CD4-positive, CD25-positive, alpha-beta regulatory T cell (primary cell): ENCODE data around the gene KRTAP10-12. TPM values are rescaled to one million over a fixed set of nuclear protein-coding genes. Genes with fewer than 3 reads are reported as not detected.

Experiments used
- ATAC-seq, 2 donors: fragments of 150-1000 bp; cut with Tn5 transposase; one replicate each; pipeline ENCODE4 v1.10.0; 2021; ENCODE audit warnings: low read depth in 2 of 2, moderate number of reproducible peaks in 2 of 2, moderate library complexity in 1 of 2
- DNase-seq, 3 donors: peaks; one replicate each; pipeline versions ENCODE4 v3.0.0 to v3.0.0-alpha.2; 2012 to 2022; ENCODE audit warnings: mixed read lengths in 1 of 3
- H3K27ac ChIP-seq: one replicate; pipeline ENCODE4 v1.7.0; 2013; ENCODE audit warnings: mild to moderate bottlenecking, low read length; ENCODE audit not compliant: insufficient read depth, poor library complexity, severe bottlenecking
- H3K27me3 ChIP-seq: one replicate; pipeline ENCODE4 v1.7.0; 2013; ENCODE audit warnings: low read length; ENCODE audit not compliant: control insufficient read depth, insufficient read depth
- H3K36me3 ChIP-seq: one replicate; pipeline ENCODE4 v1.7.0; 2013; ENCODE audit warnings: mild to moderate bottlenecking, low read length, moderate library complexity; ENCODE audit not compliant: control insufficient read depth, insufficient read depth
- H3K4me1 ChIP-seq: 2 replicates; pipeline ENCODE4 v1.7.0; 2013; ENCODE audit warnings: mild to moderate bottlenecking, low read length; ENCODE audit not compliant: insufficient read depth, control insufficient read depth, poor library complexity, severe bottlenecking
- H3K4me3 ChIP-seq: one replicate; pipeline ENCODE4 v1.7.0; 2013; ENCODE audit warnings: low read depth, mild to moderate bottlenecking, low read length, moderate library complexity
- H3K9me3 ChIP-seq, 2 experiments: 1 replicate in 1 of 2; 2 replicates in 1 of 2; pipeline ENCODE4 v1.7.0; 2013; ENCODE audit warnings: low read length in 2 of 2, mild to moderate bottlenecking in 1 of 2, moderate library complexity in 1 of 2; ENCODE audit not compliant: control insufficient read depth in 2 of 2
- H3K27ac Mint-ChIP-seq, 3 donors: one replicate each; pipeline ENCODE4 v1.8.0; 2020 to 2022; ENCODE audit warnings: mild to moderate bottlenecking in 3 of 3, mixed read lengths in 3 of 3, moderate library complexity in 2 of 3
- H3K27me3 Mint-ChIP-seq: one replicate; pipeline ENCODE4 v1.8.0; 2022; ENCODE audit warnings: mild to moderate bottlenecking, mixed read lengths
- H3K36me3 Mint-ChIP-seq: one replicate; pipeline ENCODE4 v1.8.0; 2020; ENCODE audit warnings: mixed read lengths
- H3K4me1 Mint-ChIP-seq, 4 donors: one replicate each; pipeline ENCODE4 v1.8.0; 2020 to 2022; ENCODE audit warnings: mixed read lengths in 4 of 4, mild to moderate bottlenecking in 1 of 4
- H3K4me3 Mint-ChIP-seq, 4 donors: one replicate each; pipeline ENCODE4 v1.8.0; 2020 to 2022; ENCODE audit warnings: mild to moderate bottlenecking in 4 of 4, mixed read lengths in 4 of 4, moderate library complexity in 3 of 4
- H3K9me3 Mint-ChIP-seq, 7 donors: one replicate each; pipeline ENCODE4 v1.8.0; 2020 to 2022; ENCODE audit warnings: mixed read lengths in 7 of 7, mild to moderate bottlenecking in 3 of 7, moderate library complexity in 2 of 7
- polyA plus RNA-seq, 4 donors: library from polyadenylated mRNA; unstranded; fragments of 300-500 nt; fragmentation: Illumina TruSeq; gene quantifications; one replicate each; pipeline ENCODE4 v1.2.3, GENCODE V29; 2021
- total RNA-seq: library from RNA; stranded (reverse); gene quantifications from one replicate; pipeline ENCODE4 v1.2.3, GENCODE V29; 2022

Gene KRTAP10-12
- total and polyA plus RNA-seq, 5 donors from 2014 or later, result not detected

DNA sequence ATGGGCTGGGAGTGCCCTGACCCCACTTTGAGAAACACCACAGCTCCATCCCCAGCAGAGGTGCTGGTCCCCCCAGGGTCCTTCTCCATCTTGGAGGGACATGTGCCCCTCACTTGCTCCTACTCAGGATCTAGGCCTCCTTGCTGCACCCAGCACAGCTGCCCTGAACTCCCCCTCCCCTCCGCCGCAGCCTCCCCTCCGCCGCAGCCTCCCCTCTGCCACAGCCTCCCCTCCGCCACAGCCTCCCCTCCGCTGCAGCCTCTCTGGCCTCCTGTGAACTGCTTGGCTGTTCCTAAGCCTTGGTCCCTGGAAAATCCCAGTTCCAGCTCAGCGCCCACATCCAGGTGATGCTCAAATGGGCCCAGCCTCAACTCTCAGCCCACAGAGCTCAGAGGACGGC is 30.3 kb downstream of the KRTAP10-12 start:
- Mint-ChIP-seq H3K4me1 (peaks cover 0 to 13% (median 7%) of the 10 kb centered on the region in 4 donors), H3K9me3 (peaks cover 0 to 2% (median 0%) of the 10 kb centered on the region in 7 donors), H3K27me3 (peaks cover 42% of the 10 kb centered on the region), H3K36me3 (no peaks in the 10 kb centered on the region), H3K27ac (no peak overlapping the region), H3K4me3 (no peak overlapping the region)
- DNase-seq (no peak), ATAC-seq (no peak)
- no peaks in the 10 kb centered on the region for H3K9me3 ChIP-seq
- no peak overlapping the region for H3K27ac ChIP-seq
- peaks cover 13% of the 10 kb centered on the region for H3K4me1 ChIP-seq
- H3K27me3 ChIP-seq, result peaks cover 4% of the 10 kb centered on the region
- no peaks in the 10 kb centered on the region for H3K36me3 ChIP-seq
- no peak overlapping the region for H3K4me3 ChIP-seq

DNA sequence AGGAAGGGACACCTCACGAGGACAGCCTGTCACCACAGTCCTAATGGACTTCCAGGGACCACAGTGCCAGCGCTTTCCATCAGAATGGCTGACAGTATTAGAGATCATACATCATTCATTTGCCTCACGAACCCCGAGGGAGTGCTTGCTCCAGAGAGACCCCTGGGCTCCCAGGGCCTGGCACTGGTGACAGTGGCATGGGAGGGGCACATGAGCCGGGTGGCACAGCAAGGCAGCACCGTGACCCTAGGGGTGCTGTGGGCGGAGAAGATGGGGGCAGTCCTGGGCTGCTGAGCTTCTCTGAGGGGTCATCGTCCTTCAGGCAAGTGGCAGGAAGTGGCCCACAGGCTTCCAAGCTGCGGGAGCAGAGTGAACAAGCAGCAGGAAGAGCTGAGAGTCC is 30.8 kb downstream of the KRTAP10-12 start:
- peaks cover 13% of the 10 kb centered on the region for H3K4me1 ChIP-seq
- no peaks in the 10 kb centered on the region for H3K9me3 ChIP-seq
- Mint-ChIP-seq H3K4me3 (no peak overlapping the region), H3K27me3 (peaks cover 38% of the 10 kb centered on the region), H3K4me1 (peaks cover 0 to 10% (median 5%) of the 10 kb centered on the region in 4 donors), H3K36me3 (no peaks in the 10 kb centered on the region), H3K27ac (no peak overlapping the region), H3K9me3 (peaks cover 0 to 2% (median 0%) of the 10 kb centered on the region in 7 donors)
- no peak overlapping the region for H3K4me3 ChIP-seq
- no peaks in the 10 kb centered on the region for H3K36me3 ChIP-seq
- DNase-seq (no peak), ATAC-seq (no peak)
- peaks cover 4% of the 10 kb centered on the region for H3K27me3 ChIP-seq
- H3K27ac ChIP-seq, result no peak overlapping the region

- Histone ChIP-seq H3K9me3 (no peaks in the 10 kb centered on the region), H3K4me1 (peaks cover 4% of the 10 kb centered on the region), H3K4me3 (no peak overlapping the region), H3K27ac (no peak overlapping the region), H3K36me3 (no peaks in the 10 kb centered on the region), H3K27me3 (peaks cover 2% of the 10 kb centered on the region)
- Mint-ChIP-seq H3K36me3 (no peaks in the 10 kb centered on the region), H3K4me3 (no peak overlapping the region), H3K27me3 (peaks cover 36% of the 10 kb centered on the region), H3K9me3 (peaks cover 0 to 2% (median 0%) of the 10 kb centered on the region in 7 donors), H3K27ac (no peak overlapping the region), H3K4me1 (peaks cover 0 to 4% (median 0%) of the 10 kb centered on the region in 4 donors)
- ATAC-seq (no peak), DNase-seq (no peak)
Measured at GRCh38 chr21:44728716-44729115, 31.7 kb downstream of the KRTAP10-12 start.

GRCh38 chr21:44729336-44730027 is 32.5 kb downstream of the KRTAP10-12 start:
- H3K27me3 Mint-ChIP-seq, result peaks cover 30% of the 10 kb centered on the region

DNA sequence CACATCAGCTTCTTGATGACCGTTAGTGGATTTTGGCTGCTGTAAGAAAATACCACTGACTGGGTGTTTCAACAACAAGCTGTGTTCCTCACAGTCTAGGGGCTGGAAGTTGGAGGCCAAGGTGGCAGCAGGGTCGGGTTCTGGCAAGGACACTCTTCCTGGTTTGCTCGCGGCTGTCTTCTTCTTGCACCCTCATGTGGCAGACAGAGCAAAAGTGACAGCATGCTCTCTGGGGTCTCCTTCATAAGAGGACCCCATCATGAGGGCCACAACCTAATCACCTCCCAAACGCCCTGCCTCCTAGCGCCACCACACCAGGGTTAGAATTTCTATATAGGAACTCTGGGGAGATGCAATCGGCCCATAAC is 33.0 kb downstream of the KRTAP10-12 start:
- ATAC-seq (no peak), DNase-seq (no peak)
- Mint-ChIP-seq H3K9me3 (no peaks in the 10 kb centered on the region), H3K27me3 (peaks cover 24% of the 10 kb centered on the region), H3K27ac (no peak overlapping the region), H3K36me3 (no peaks in the 10 kb centered on the region), H3K4me1 (no peaks in the 10 kb centered on the region), H3K4me3 (no peak overlapping the region)
- Histone ChIP-seq H3K4me1 (no peaks in the 10 kb centered on the region), H3K4me3 (no peak overlapping the region), H3K27me3 (no peaks in the 10 kb centered on the region), H3K9me3 (no peaks in the 10 kb centered on the region), H3K27ac (no peak overlapping the region), H3K36me3 (no peaks in the 10 kb centered on the region)

More at GRCh38 chr21:44729336-44730027, 32.5 kb downstream of the KRTAP10-12 start:
- H3K36me3 Mint-ChIP-seq, result no peaks in the 10 kb centered on the region
- no peak overlapping the region for H3K4me3 Mint-ChIP-seq
- no peaks in the 10 kb centered on the region for H3K4me1 ChIP-seq
- no peak overlapping the region for H3K27ac Mint-ChIP-seq
- no peaks in the 10 kb centered on the region for H3K9me3 Mint-ChIP-seq
- no peak for ATAC-seq
- H3K27me3 ChIP-seq, result no peaks in the 10 kb centered on the region
- H3K27ac ChIP-seq, result no peak overlapping the region
- no peaks in the 10 kb centered on the region for H3K4me1 Mint-ChIP-seq
- no peaks in the 10 kb centered on the region for H3K36me3 ChIP-seq
- H3K4me3 ChIP-seq, result no peak overlapping the region
- no peaks in the 10 kb centered on the region for H3K9me3 ChIP-seq
- DNase-seq, result no peak

GRCh38 chr21:44730951-44731579 is 34.1 kb downstream of the KRTAP10-12 start:
- no peaks in the 10 kb centered on the region for H3K36me3 ChIP-seq
- H3K36me3 Mint-ChIP-seq, result no peaks in the 10 kb centered on the region
- H3K4me3 ChIP-seq, result no peak overlapping the region
- H3K9me3 Mint-ChIP-seq, result no peaks in the 10 kb centered on the region
- no peak overlapping the region for H3K27ac ChIP-seq
- H3K4me1 Mint-ChIP-seq, result no peaks in the 10 kb centered on the region
- ATAC-seq (no peak), DNase-seq (no peak)
- H3K27me3 Mint-ChIP-seq, result peaks cover 21% of the 10 kb centered on the region
- H3K27me3 ChIP-seq, result no peaks in the 10 kb centered on the region
- no peak overlapping the region for H3K4me3 Mint-ChIP-seq
- H3K27ac Mint-ChIP-seq, result no peak overlapping the region
- H3K9me3 ChIP-seq, result no peaks in the 10 kb centered on the region
- no peaks in the 10 kb centered on the region for H3K4me1 ChIP-seq

GRCh38 chr21:44732263-44732662 is 35.3 kb downstream of the KRTAP10-12 start:
- no peaks in the 10 kb centered on the region for H3K9me3 ChIP-seq
- Mint-ChIP-seq H3K36me3 (no peaks in the 10 kb centered on the region), H3K9me3 (no peaks in the 10 kb centered on the region), H3K27ac (no peak overlapping the region), H3K4me1 (peaks cover 0 to 1% (median 0%) of the 10 kb centered on the region in 4 donors), H3K27me3 (peaks cover 20% of the 10 kb centered on the region), H3K4me3 (no peak overlapping the region)
- H3K27me3 ChIP-seq, result no peaks in the 10 kb centered on the region
- no peaks in the 10 kb centered on the region for H3K4me1 ChIP-seq
- no peak overlapping the region for H3K4me3 ChIP-seq
- DNase-seq (no peak), ATAC-seq (no peak)
- no peak overlapping the region for H3K27ac ChIP-seq
- no peaks in the 10 kb centered on the region for H3K36me3 ChIP-seq

DNA sequence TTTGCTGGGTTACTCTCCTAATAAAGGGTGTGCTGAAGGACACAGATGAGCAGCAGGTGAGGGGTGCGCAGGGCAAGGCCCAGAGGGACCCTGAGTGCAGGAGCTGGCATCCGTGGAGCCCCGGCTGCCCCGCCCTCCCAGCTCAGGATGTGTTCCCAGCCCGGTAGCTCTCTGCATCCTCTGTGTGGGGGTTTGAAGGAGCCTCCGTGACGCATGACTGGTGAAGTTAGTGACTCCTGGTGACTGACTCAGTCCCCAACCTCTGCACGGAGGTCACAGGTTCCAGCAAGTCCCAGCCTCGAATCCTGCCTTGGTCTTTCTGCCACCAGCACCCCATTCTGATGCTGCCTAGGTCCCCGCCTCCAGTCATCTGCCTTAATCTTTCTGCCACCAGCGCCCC is 36.0 kb downstream of the KRTAP10-12 start:
- ATAC-seq (no peak), DNase-seq (no peak)
- no peak overlapping the region for H3K27ac ChIP-seq
- H3K4me3 ChIP-seq, result no peak overlapping the region
- Mint-ChIP-seq H3K27me3 (peaks cover 23% of the 10 kb centered on the region), H3K4me1 (peaks cover 0 to 2% (median 0%) of the 10 kb centered on the region in 4 donors), H3K36me3 (no peaks in the 10 kb centered on the region), H3K4me3 (peak overlapping the region in 1 of 4 donors; percentile 51), H3K9me3 (peaks cover 0 to 3% (median 0%) of the 10 kb centered on the region in 7 donors), H3K27ac (no peak overlapping the region)
- no peaks in the 10 kb centered on the region for H3K4me1 ChIP-seq
- no peaks in the 10 kb centered on the region for H3K27me3 ChIP-seq
- H3K9me3 ChIP-seq, result no peaks in the 10 kb centered on the region
- no peaks in the 10 kb centered on the region for H3K36me3 ChIP-seq
